Endothelial cell of umbilical vein (primary cell): ENCODE measurements around the gene ESYT3. TPM values are rescaled to one million over a fixed set of nuclear protein-coding genes. Genes with fewer than 3 reads are reported as not detected.

Source experiments
- BruUV-seq: library from RNA; stranded (reverse); fragments of 400-500 nt; replicated peaks from 2 replicates; lab custom pipeline; 2021; lab: Mats Ljungman, UMichigan
- CTCF ChIA-PET: fragments of 300-600, 350-600 bp; sonication (Branson Sonifier 250); formaldehyde crosslinking; loops from one replicate; lab custom pipeline; 2021; ENCODE audit warnings: antibody characterized with exemption, inconsistent platforms; lab: Charles Lee
- POLR2A ChIA-PET: fragments of 300-600, 350-600 bp; sonication (Branson Sonifier 250); formaldehyde crosslinking; loops from one replicate; lab custom pipeline; 2021; ENCODE audit warnings: antibody characterized with exemption, inconsistent platforms; lab: Charles Lee
- DNase-seq: peaks from one replicate; pipeline ENCODE4 v3.0.0-alpha.2; 2011; ENCODE audit warnings: low read depth, low spot score
- FAIRE-seq: peaks from 2 replicates; lab custom pipeline; 2011; peaks lifted over from hg19 to GRCh38; lab: Jason Lieb, UNC
- H2AFZ ChIP-seq: 2 replicates; pipeline ENCODE4 v1.6.0; 2012; ENCODE audit warnings: low read depth, low read length, control low read depth, inconsistent platforms
- H3K27ac ChIP-seq: 2 replicates; pipeline ENCODE4 v1.5.1; 2011; ENCODE audit warnings: low read depth, mild to moderate bottlenecking, control low read depth, low read length, moderate library complexity; ENCODE audit not compliant: insufficient read depth
- H3K27me3 ChIP-seq, 2 experiments: 2 replicates each; pipeline versions ENCODE4 v1.6.0 to v1.6.1; 2011; ENCODE audit warnings: low read length in 2 of 2, mixed read lengths in 1 of 2; ENCODE audit not compliant: control insufficient read depth in 2 of 2, insufficient read depth in 2 of 2
- H3K36me3 ChIP-seq, 2 experiments: 2 replicates in 1 of 2; 3 replicates in 1 of 2; pipeline ENCODE4 v1.5.1; 2011; ENCODE audit warnings: low read length in 2 of 2, mild to moderate bottlenecking in 1 of 2, moderate library complexity in 1 of 2; ENCODE audit not compliant: control insufficient read depth in 2 of 2, insufficient read depth in 2 of 2; ENCODE audit errors: extremely low read depth in 1 of 2
- H3K4me1 ChIP-seq: 3 replicates; pipeline ENCODE4 v1.5.1; 2011; ENCODE audit warnings: mild to moderate bottlenecking, low read length; ENCODE audit not compliant: control insufficient read depth, insufficient read depth; ENCODE audit errors: extremely low read depth
- H3K4me2 ChIP-seq: 2 replicates; pipeline ENCODE4 v1.6.1; 2011; ENCODE audit warnings: low read length, control low read depth, mixed read lengths; ENCODE audit not compliant: insufficient read depth
- H3K4me3 ChIP-seq, 3 experiments: fragments of 200-600 bp in 1 of 3; sonication (generic), shearing (Covaris generic) in 1 of 3; replicated peaks in 1 of 3; 2 replicates each; pipeline ENCODE4 v1.5.1; 2011 to 2016; ENCODE audit warnings: control low read depth in 3 of 3, low read length in 3 of 3, mild to moderate bottlenecking in 2 of 3, inconsistent platforms in 1 of 3, low read depth in 1 of 3, moderate library complexity in 1 of 3; ENCODE audit not compliant: insufficient read depth in 1 of 3
- H3K79me2 ChIP-seq: 2 replicates; pipeline ENCODE4 v1.6.0; 2012; ENCODE audit warnings: low read length, inconsistent platforms; ENCODE audit not compliant: control insufficient read depth, insufficient read depth
- H3K9ac ChIP-seq: replicated peaks from 2 replicates; pipeline ENCODE3; 2011; ENCODE audit warnings: low read length, control low read depth; ENCODE audit not compliant: insufficient read depth; ENCODE audit errors: extremely low read depth
- H3K9me1 ChIP-seq: replicated peaks from 3 replicates; pipeline ENCODE4 v1.6.0; 2011; ENCODE audit warnings: mild to moderate bottlenecking, low read length; ENCODE audit not compliant: control insufficient read depth, insufficient read depth; ENCODE audit errors: extremely low read depth
- H3K9me3 ChIP-seq: replicated peaks from 2 replicates; pipeline ENCODE4 v1.5.1; 2012; ENCODE audit warnings: low read length, inconsistent platforms; ENCODE audit not compliant: control insufficient read depth, insufficient read depth
- H4K20me1 ChIP-seq: replicated peaks from 2 replicates; pipeline ENCODE3; 2011; ENCODE audit warnings: mild to moderate bottlenecking, low read length; ENCODE audit not compliant: control insufficient read depth, insufficient read depth; ENCODE audit errors: extremely low read depth
- EZH2 ChIP-seq: IDR thresholded peaks from 2 replicates; pipeline ENCODE4 v1.6.1; 2012; ENCODE audit warnings: borderline replicate concordance, low read depth, mild to moderate bottlenecking, moderate library complexity, low read length, inconsistent platforms; ENCODE audit not compliant: severe bottlenecking
- FOS ChIP-seq: IDR thresholded peaks from 2 replicates; pipeline ENCODE4 v1.6.1; 2011; ENCODE audit warnings: mild to moderate bottlenecking, low read length, moderate library complexity, borderline replicate concordance; ENCODE audit not compliant: insufficient read depth
- GATA2 ChIP-seq: IDR thresholded peaks from 2 replicates; pipeline ENCODE4 v1.7.0; 2011; ENCODE audit warnings: low read depth, mild to moderate bottlenecking, moderate library complexity, mixed read lengths, low read length; ENCODE audit not compliant: insufficient read length, insufficient read depth
- JUN ChIP-seq: IDR thresholded peaks from 2 replicates; pipeline ENCODE4 v1.6.1; 2011; ENCODE audit warnings: borderline replicate concordance, low read depth; ENCODE audit not compliant: insufficient read length, insufficient read depth
- MYC ChIP-seq: IDR thresholded peaks from one replicate; pipeline ENCODE4 v1.6.1; 2011; ENCODE audit warnings: mild to moderate bottlenecking, low read depth, low read length
- POLR2A ChIP-seq: IDR thresholded peaks from 2 replicates; pipeline ENCODE4 v1.6.1; 2012; ENCODE audit warnings: low read depth, mild to moderate bottlenecking, control low read depth, low read length
- POLR2AphosphoS5 ChIP-seq: IDR thresholded peaks from 2 replicates; pipeline ENCODE4 v1.6.1; 2012; ENCODE audit warnings: low read depth, mild to moderate bottlenecking, control low read depth, low read length, moderate library complexity; ENCODE audit not compliant: insufficient read depth
- dilution Hi-C: fragments of 300-500 bp; cut with MboI; formaldehyde crosslinking; loops from one replicate; pipeline ENCODE4 v1.15.0; 2019; ENCODE audit warnings: low sequenced_read_pairs; ENCODE audit not compliant: extremely low pct_ligation_motif_present
- intact Hi-C: fragments of 100-400 bp; cut with micrococcal nuclease; formaldehyde crosslinking; loops from one replicate; pipeline ENCODE4 v1.10.0; 2022
- polyA plus RNA-seq, 4 experiments: library from polyadenylated mRNA; depleted of rRNA in 3 of 4; stranded (reverse) in 3 of 4; unstranded in 1 of 4; fragments of >200 nt; gene quantifications; 2 replicates each; pipeline versions ENCODE4 v1.2.1 to v1.2.3, GENCODE V29; 2011 to 2012; ENCODE audit warnings: missing spikeins in 1 of 4
- total RNA-seq: library from RNA; stranded (reverse); gene quantifications from 2 replicates; pipeline ENCODE4 v1.2.3, GENCODE V29; 2021
- TF ChIP-seq, protein P1 (sequence below): IDR thresholded peaks from 2 replicates; pipeline ENCODE4 v1.6.1; 2011; ENCODE audit not compliant: insufficient read depth, insufficient read length
- TF ChIP-seq, protein P2 (sequence below), 2 donors: IDR thresholded peaks; 1 replicate in 1 of 2; 2 replicates in 1 of 2; pipeline ENCODE4 v1.5.1; 2011; ENCODE audit warnings: low read length in 2 of 2, mild to moderate bottlenecking in 2 of 2, moderate library complexity in 2 of 2, control low read depth in 1 of 2, inconsistent platforms in 1 of 2, low read depth in 1 of 2; ENCODE audit not compliant: insufficient read depth in 1 of 2; ENCODE audit errors: extremely low read depth in 1 of 2

The ESYT3 gene
- total and polyA plus RNA-seq, 2 donors (not counting 3 experiments of a cell fraction or from before 2014, with no cell fraction given) = not detected

DNA sequence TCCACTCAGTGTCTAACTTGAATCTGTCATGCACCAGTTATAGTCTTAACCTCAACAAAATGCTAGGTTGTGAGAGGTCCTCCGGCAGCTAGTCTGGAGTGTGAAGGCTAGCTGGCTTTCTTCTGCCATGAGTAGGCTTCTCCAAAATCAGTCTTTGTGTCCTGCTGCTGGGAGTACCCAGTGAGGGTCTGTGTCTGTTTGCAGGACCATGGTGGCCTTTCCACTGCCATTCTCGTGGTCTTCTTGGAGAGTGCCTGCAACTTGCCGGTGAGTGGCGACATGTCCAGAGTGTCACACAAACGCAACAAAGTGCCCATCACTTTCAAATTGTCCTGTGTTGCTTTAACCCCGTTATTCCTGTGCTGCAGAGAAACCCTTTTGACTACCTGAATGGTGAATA, 34.0 kb downstream of the ESYT3 start:
- CTCF ChIA-PET = interaction anchor here (0.6 to 1.8 kb wide), 3 partner anchors 11 to 511 kb away, joined by 3 to 7 read pairs (median 3); no protein-coding TSS in a partner anchor
- TF ChIP-seq GATA2 (no peak), FOS (no peak), POLR2A (no peak), MYC (no peak), EZH2 (no peak), POLR2AphosphoS5 (no peak), JUN (no peak)
- TF ChIP-seq, protein P1, sequence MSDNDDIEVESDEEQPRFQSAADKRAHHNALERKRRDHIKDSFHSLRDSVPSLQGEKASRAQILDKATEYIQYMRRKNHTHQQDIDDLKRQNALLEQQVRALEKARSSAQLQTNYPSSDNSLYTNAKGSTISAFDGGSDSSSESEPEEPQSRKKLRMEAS = no peak
- TF ChIP-seq, protein P2, sequence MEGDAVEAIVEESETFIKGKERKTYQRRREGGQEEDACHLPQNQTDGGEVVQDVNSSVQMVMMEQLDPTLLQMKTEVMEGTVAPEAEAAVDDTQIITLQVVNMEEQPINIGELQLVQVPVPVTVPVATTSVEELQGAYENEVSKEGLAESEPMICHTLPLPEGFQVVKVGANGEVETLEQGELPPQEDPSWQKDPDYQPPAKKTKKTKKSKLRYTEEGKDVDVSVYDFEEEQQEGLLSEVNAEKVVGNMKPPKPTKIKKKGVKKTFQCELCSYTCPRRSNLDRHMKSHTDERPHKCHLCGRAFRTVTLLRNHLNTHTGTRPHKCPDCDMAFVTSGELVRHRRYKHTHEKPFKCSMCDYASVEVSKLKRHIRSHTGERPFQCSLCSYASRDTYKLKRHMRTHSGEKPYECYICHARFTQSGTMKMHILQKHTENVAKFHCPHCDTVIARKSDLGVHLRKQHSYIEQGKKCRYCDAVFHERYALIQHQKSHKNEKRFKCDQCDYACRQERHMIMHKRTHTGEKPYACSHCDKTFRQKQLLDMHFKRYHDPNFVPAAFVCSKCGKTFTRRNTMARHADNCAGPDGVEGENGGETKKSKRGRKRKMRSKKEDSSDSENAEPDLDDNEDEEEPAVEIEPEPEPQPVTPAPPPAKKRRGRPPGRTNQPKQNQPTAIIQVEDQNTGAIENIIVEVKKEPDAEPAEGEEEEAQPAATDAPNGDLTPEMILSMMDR (IDR thresholded peaks at IDR 0.05; ENCODE audit: extremely low read depth in 1 of 2, insufficient read depth in 1 of 2, low read depth in 1 of 2, low read length in 2 of 2) = no peak
- no peaks in the 10 kb centered on the region for H3K79me2 ChIP-seq
- H2AFZ ChIP-seq = no peak overlapping the region
- no peaks in the 10 kb centered on the region for H3K9me1 ChIP-seq
- FAIRE-seq (no peak), DNase-seq (no peak)
- H4K20me1 ChIP-seq = peaks cover 2% of the 10 kb centered on the region
- no TSS peak for BruUV-seq
- peaks cover 6% of the 10 kb centered on the region for H3K4me1 ChIP-seq
- no peak overlapping the region for H3K4me2 ChIP-seq
- no peak overlapping the region for H3K27ac ChIP-seq
- H3K9ac ChIP-seq = no peak overlapping the region
- POLR2A ChIA-PET = no interaction called here
- H3K27me3 ChIP-seq = no peaks in the 10 kb centered on the region
- H3K36me3 ChIP-seq = no peaks in the 10 kb centered on the region
- H3K9me3 ChIP-seq = no peaks in the 10 kb centered on the region
- no peak overlapping the region for H3K4me3 ChIP-seq
- dilution Hi-C loops (no loop called here), intact Hi-C loops (no loop called here)
